ENCODE measurements around the gene PTPRE. TPM values are rescaled to one million over a fixed set of nuclear protein-coding genes. Genes with fewer than 3 reads are reported as not detected.

PTPRE gene
- total RNA-seq, 2 donors from 2014 or later = 11.3 to 23.5 TPM

GRCh38 chr10:128121750-128122412 is 215.0 kb downstream of the PTPRE start:
- TF ChIP-seq, protein P1, sequence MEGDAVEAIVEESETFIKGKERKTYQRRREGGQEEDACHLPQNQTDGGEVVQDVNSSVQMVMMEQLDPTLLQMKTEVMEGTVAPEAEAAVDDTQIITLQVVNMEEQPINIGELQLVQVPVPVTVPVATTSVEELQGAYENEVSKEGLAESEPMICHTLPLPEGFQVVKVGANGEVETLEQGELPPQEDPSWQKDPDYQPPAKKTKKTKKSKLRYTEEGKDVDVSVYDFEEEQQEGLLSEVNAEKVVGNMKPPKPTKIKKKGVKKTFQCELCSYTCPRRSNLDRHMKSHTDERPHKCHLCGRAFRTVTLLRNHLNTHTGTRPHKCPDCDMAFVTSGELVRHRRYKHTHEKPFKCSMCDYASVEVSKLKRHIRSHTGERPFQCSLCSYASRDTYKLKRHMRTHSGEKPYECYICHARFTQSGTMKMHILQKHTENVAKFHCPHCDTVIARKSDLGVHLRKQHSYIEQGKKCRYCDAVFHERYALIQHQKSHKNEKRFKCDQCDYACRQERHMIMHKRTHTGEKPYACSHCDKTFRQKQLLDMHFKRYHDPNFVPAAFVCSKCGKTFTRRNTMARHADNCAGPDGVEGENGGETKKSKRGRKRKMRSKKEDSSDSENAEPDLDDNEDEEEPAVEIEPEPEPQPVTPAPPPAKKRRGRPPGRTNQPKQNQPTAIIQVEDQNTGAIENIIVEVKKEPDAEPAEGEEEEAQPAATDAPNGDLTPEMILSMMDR (IDR thresholded peaks at IDR 0.05) = no peak
- DNase-seq (ENCODE audit: low spot score) = no peak
- Histone ChIP-seq H3K27me3 (peaks cover 5 to 11% of the 10 kb centered on the region in 2 donors), H3K4me3 (no peak overlapping the region), H3K9me3 (no peaks in the 10 kb centered on the region), H3K36me3 (no peaks in the 10 kb centered on the region), H3K4me1 (peaks cover 0 to 19% of the 10 kb centered on the region in 2 donors), H3K27ac (no peak overlapping the region)

DNA sequence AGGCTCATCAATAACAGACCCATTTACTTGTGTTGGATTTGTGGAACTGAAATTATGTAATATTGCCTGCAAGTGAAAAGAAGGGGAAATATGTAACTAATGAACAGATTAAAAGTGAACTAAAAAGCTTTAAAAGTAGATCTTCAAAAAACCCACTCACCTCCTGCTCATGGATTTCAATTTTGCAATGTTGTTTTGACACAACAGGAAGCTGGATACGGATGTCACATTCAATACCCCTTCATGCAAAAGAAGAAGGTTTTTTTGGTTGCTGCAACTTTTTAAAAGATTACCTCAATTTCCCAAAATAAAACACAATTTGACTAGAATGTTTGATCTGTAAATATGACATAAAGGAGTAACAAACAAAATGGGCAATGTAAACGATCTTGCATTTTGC is 216.0 kb downstream of the PTPRE start:
- H3K9me3 ChIP-seq = no peaks in the 10 kb centered on the region
- peaks cover 5 to 11% of the 10 kb centered on the region in 2 donors for H3K27me3 ChIP-seq
- H3K27ac ChIP-seq = no peak overlapping the region
- no peak for DNase-seq (ENCODE audit: low spot score)
- H3K4me3 ChIP-seq = no peak overlapping the region
- H3K36me3 ChIP-seq = no peaks in the 10 kb centered on the region
- H3K4me1 ChIP-seq = peaks cover 0 to 23% of the 10 kb centered on the region in 2 donors
- TF ChIP-seq, protein P1 (IDR thresholded peaks at IDR 0.05) = no peak

DNA sequence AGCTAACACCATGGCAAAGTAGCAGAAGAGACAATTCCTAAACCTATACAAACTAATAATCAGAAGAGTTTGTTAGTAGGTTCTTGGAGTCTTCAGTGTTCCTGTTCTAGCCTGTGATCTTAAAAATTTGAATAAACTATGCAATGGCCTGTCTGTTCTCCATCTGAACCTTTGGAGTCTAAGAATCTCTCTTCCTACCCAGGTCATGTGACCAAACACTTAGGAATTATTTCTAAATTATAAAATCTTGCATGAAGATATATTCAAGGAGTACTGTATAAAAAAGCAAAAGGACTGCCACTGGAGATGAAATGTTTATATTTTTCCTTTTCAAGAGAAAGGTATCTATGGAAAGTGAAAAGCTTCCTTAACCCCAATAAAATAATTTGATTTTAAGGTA is 216.9 kb downstream of the PTPRE start:
- TF ChIP-seq, protein P1 (IDR thresholded peaks at IDR 0.05) = no peak
- H3K27ac ChIP-seq = no peak overlapping the region
- DNase-seq (ENCODE audit: low spot score) = no peak
- no peak overlapping the region for H3K4me3 ChIP-seq
- H3K27me3 ChIP-seq = peaks cover 5 to 11% of the 10 kb centered on the region in 2 donors
- no peaks in the 10 kb centered on the region for H3K36me3 ChIP-seq
- H3K9me3 ChIP-seq = no peaks in the 10 kb centered on the region
- peaks cover 0 to 23% of the 10 kb centered on the region in 2 donors for H3K4me1 ChIP-seq

GRCh38 chr10:128124813-128125403 is 218.0 kb downstream of the PTPRE start:
- Histone ChIP-seq H3K36me3 (no peaks in the 10 kb centered on the region), H3K4me3 (peak overlapping the region in 1 of 2 donors; percentile 68), H3K27ac (no peak overlapping the region), H3K9me3 (no peaks in the 10 kb centered on the region), H3K27me3 (peaks cover 0 to 11% of the 10 kb centered on the region in 2 donors), H3K4me1 (peaks cover 0 to 23% of the 10 kb centered on the region in 2 donors)
- DNase-seq (ENCODE audit: low spot score) = no peak
- TF ChIP-seq, protein P1 (IDR thresholded peaks at IDR 0.05) = no peak

GRCh38 chr10:128125416-128125943 is 218.6 kb downstream of the PTPRE start:
- Histone ChIP-seq H3K36me3 (no peaks in the 10 kb centered on the region), H3K4me3 (peak overlapping the region; percentile 42 to 68), H3K4me1 (peaks cover 0 to 23% of the 10 kb centered on the region in 2 donors), H3K27me3 (peaks cover 0 to 11% of the 10 kb centered on the region in 2 donors), H3K27ac (no peak overlapping the region), H3K9me3 (no peaks in the 10 kb centered on the region)
- no peak for DNase-seq (ENCODE audit: low spot score)
- TF ChIP-seq, protein P1 (IDR thresholded peaks at IDR 0.05) = no peak

Measured in right atrium auricular region (tissue), 2 donors.